Upper lobe of right lung (tissue), 1 donor: Measurements from ENCODE around the gene TAF4. TPM values are rescaled to one million over a fixed set of nuclear protein-coding genes. Genes with fewer than 3 reads are reported as not detected.

Experiments used
- ATAC-seq: fragments of 200-7000 bp; cut with Tn5 transposase; one replicate; pipeline ENCODE4 v1.9.1; 2020; ENCODE audit warnings: mild to moderate bottlenecking, moderate library complexity
- DNase-seq: peaks from one replicate; pipeline ENCODE4 v3.0.0-alpha.2; 2020
- H3K27ac ChIP-seq: fragments of 200-600 bp; one replicate; pipeline ENCODE4 v1.8.0; 2022
- H3K27me3 ChIP-seq: fragments of 200-600 bp; one replicate; pipeline ENCODE4 v1.8.0; 2022; ENCODE audit warnings: mild to moderate bottlenecking
- H3K36me3 ChIP-seq: fragments of 200-600 bp; one replicate; pipeline ENCODE4 v1.8.0; 2022
- H3K4me1 ChIP-seq: fragments of 200-600 bp; one replicate; pipeline ENCODE4 v1.8.0; 2022
- H3K4me3 ChIP-seq: fragments of 200-600 bp; one replicate; pipeline ENCODE4 v1.8.0; 2022; ENCODE audit warnings: mild to moderate bottlenecking
- H3K9me3 ChIP-seq: fragments of 200-600 bp; one replicate; pipeline ENCODE4 v1.8.0; 2022
- CTCF ChIP-seq: fragments of 200-600 bp; IDR thresholded peaks from one replicate; pipeline ENCODE4 v1.8.0; 2022; ENCODE audit warnings: antibody characterized with exemption
- intact Hi-C: fragments of 100-400 bp; cut with DNase I; formaldehyde crosslinking; loops from one replicate; pipeline ENCODE4 v1.11.0; 2022
- microRNA-seq: library from miRNA; unstranded; fragments of <30 nt; microRNA quantifications from one replicate; pipeline ENCODE4 v1.2.0, GENCODE V29; 2020; ENCODE audit warnings: borderline microRNAs expressed
- total RNA-seq: library from RNA; stranded (reverse); fragmentation: NEBNext Ultra II Directional; extraction: Animal tissue kit (Norgen Biotek cat#: 25700); gene quantifications from one replicate; pipeline ENCODE4 v1.2.1, GENCODE V29; 2021
- donor health status: DM: no; HTN: yes; CAD: no; lungs with severe emphysema.

TAF4 gene
- total RNA-seq, 1 donor from 2014 or later, result 19.6 TPM

GRCh38 chr20:61927193-61927825 lies 138.4 kb downstream of the TAF4 start:
- DNase-seq (peak; percentile 57), ATAC-seq (no peak)
- H3K4me3 ChIP-seq, result no peak overlapping the region
- no peaks in the 10 kb centered on the region for H3K4me1 ChIP-seq
- H3K9me3 ChIP-seq, result no peaks in the 10 kb centered on the region
- H3K27me3 ChIP-seq, result no peaks in the 10 kb centered on the region
- no peak for TF ChIP-seq CTCF
- intact Hi-C loops, result no loop called here
- H3K36me3 ChIP-seq, result no peaks in the 10 kb centered on the region
- no peak overlapping the region for H3K27ac ChIP-seq

DNA sequence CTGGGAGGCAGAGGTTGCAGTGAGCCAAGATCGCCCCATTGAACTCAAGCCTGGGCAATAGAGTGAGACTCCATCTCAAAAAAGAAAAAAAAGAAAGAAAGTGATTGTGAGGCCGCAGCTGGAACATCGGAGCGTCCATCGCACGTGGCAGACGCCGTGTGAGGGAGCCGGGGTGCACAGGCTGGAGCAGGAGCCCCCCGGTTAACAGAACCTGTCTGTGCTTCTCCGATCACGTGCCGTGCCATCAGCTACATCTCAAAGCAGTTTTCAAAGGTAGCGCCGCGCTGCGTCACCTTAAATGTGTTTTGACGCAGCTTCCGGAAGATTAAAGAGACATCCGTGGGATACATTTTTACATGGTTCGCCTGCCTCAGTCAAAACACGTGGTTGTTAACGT lies 138.9 kb downstream of the TAF4 start:
- intact Hi-C loops, result no loop called here
- H3K27ac ChIP-seq, result no peak overlapping the region

DNA sequence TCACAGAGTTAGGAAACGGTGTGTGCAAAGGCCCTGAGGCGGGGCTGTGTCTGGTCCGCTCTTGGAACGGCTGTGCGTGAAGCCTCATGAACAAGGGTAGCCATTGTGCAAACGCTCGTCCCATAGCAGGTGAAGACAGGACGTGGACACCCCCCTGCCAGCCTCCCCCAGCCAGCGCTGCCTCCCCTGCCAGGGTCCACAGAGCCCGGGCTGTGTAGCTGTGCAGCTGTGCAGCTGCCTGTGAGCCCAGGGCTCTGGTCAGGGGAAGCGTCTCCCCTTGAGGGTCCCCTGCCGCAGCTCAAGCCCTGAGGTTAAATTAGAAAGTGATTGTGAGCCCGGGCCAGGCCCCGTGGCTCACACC lies 139.4 kb downstream of the TAF4 start:
- H3K36me3 ChIP-seq, result no peaks in the 10 kb centered on the region
- H3K27ac ChIP-seq, result no peak overlapping the region
- no peaks in the 10 kb centered on the region for H3K27me3 ChIP-seq
- H3K4me1 ChIP-seq, result no peaks in the 10 kb centered on the region
- TF ChIP-seq CTCF, result no peak
- DNase-seq (peak; percentile 40), ATAC-seq (no peak)
- H3K9me3 ChIP-seq, result no peaks in the 10 kb centered on the region
- intact Hi-C loops, result no loop called here
- H3K4me3 ChIP-seq, result no peak overlapping the region

More for the DNA sequence above, 138.9 kb downstream of the TAF4 start:
- H3K4me3 ChIP-seq, result no peak overlapping the region
- H3K9me3 ChIP-seq, result no peaks in the 10 kb centered on the region
- no peaks in the 10 kb centered on the region for H3K4me1 ChIP-seq
- no peak for TF ChIP-seq CTCF
- DNase-seq (no peak), ATAC-seq (no peak)
- no peaks in the 10 kb centered on the region for H3K27me3 ChIP-seq
- H3K36me3 ChIP-seq, result no peaks in the 10 kb centered on the region

GRCh38 chr20:61925555-61926252 lies 140.0 kb downstream of the TAF4 start:
- ATAC-seq (no peak), DNase-seq (peak; percentile 52)
- H3K27ac ChIP-seq, result no peak overlapping the region
- TF ChIP-seq CTCF, result no peak
- H3K9me3 ChIP-seq, result no peaks in the 10 kb centered on the region
- no peaks in the 10 kb centered on the region for H3K36me3 ChIP-seq
- H3K4me3 ChIP-seq, result no peak overlapping the region
- no peaks in the 10 kb centered on the region for H3K27me3 ChIP-seq
- intact Hi-C loops, result no loop called here
- H3K4me1 ChIP-seq, result no peaks in the 10 kb centered on the region

DNA sequence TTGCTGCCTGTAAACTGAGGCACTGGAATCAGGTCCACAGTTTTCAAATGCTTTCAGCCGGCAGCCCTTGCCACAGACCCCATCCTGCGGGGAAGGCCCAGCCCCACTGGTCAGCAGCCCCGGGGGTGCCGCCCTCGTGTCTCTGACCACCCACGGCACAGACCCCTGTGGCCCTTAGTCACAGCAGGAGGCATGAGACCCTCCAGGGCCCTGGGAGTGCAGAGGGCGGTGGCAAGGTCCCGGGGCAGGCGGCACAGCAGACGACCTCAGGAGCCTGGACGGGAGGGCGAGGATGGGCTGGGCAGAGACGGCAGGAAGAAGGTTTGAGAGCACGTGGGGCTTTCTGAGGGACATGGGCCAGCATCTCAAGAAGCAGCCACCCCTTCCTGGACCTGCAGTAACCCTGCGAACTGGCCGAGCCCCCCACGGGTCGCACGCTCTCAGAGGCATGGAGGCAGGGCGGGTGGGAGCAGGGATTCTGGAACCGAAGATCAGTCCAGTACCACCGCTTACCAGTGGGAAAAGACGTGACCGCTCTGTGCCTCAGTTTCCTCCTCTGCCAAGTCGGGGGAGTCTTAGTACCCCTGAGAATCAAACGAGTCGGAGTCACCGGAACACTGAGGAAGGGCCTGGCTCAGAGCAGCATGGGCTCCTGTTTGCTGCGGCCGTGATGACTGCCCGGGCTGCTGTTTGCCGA lies 140.7 kb downstream of the TAF4 start:
- ATAC-seq (no peak), DNase-seq (peak; percentile 47)
- no peak overlapping the region for H3K27ac ChIP-seq
- H3K27me3 ChIP-seq, result no peaks in the 10 kb centered on the region
- intact Hi-C loops, result no loop called here
- no peaks in the 10 kb centered on the region for H3K36me3 ChIP-seq
- H3K4me1 ChIP-seq, result no peaks in the 10 kb centered on the region
- no peaks in the 10 kb centered on the region for H3K9me3 ChIP-seq
- TF ChIP-seq CTCF, result no peak
- no peak overlapping the region for H3K4me3 ChIP-seq

Small RNAs within 50 kb of the gene (microRNA-seq; reads per million reads assigned to microRNA genes)
- gene MIR1257 (not detected), gene MIR3195 (not detected)

Other genes starting within 250 kb of the TAF4 start
- gene LSM14B, start 56.6 kb upstream of the TAF4 start, total RNA-seq, result 35.1 TPM
- gene PSMA7, start 77.5 kb upstream of the TAF4 start, total RNA-seq, result 209 TPM
- gene SS18L1, start 77.9 kb upstream of the TAF4 start, total RNA-seq, result 12.6 TPM
- gene MTG2, start 117.1 kb upstream of the TAF4 start, total RNA-seq, result 26.5 TPM
- gene HRH3, start 154.4 kb upstream of the TAF4 start, total RNA-seq, result not detected
- gene OSBPL2, start 172.6 kb upstream of the TAF4 start, total RNA-seq, result 52.3 TPM
- 73.4 TPM for gene ADRM1, start 237.1 kb upstream of the TAF4 start, total RNA-seq